Measurements from ENCODE around the gene CRYGA.

GRCh38 chr2:208129744-208130711 lies 33.4 kb downstream of the CRYGA start, which contains the start of gene CRYGC:
- no peak for TF ChIP-seq CTCF (IDR thresholded peaks at IDR 0.05 in 8 of 11, conservative IDR thresholded peaks at IDR 0.05 in 3 of 11)
- TF ChIP-seq POLR2A (IDR thresholded peaks at IDR 0.05) = no peak

Measured in spleen (tissue), 7 donors.